Neural cell (in vitro differentiated cells): ENCODE results near the gene SYMPK. TPM values are rescaled to one million over a fixed set of nuclear protein-coding genes. Genes with fewer than 3 reads are reported as not detected.

Source experiments
- H2AFZ ChIP-seq: fragments of 200-600, 300-800 bp; sonication (generic), shearing (Covaris generic); 2 replicates; pipeline ENCODE4 v1.6.0; 2014; ENCODE audit warnings: low read depth, mild to moderate bottlenecking, antibody characterized with exemption, low read length, moderate library complexity
- H3F3A ChIP-seq: fragments of 200-600 bp; shearing (Covaris generic); 2 replicates; pipeline ENCODE4 v1.6.1; 2016; ENCODE audit warnings: mild to moderate bottlenecking, moderate library complexity, mixed read lengths, antibody characterized with exemption, low read length; ENCODE audit not compliant: insufficient read depth, poor library complexity, severe bottlenecking
- H3K27ac ChIP-seq: fragments of 200-600, 300-800 bp; sonication (generic), shearing (Covaris generic); 2 replicates; pipeline ENCODE4 v1.5.1; 2014; ENCODE audit warnings: mild to moderate bottlenecking, low read length, moderate library complexity
- H3K27me3 ChIP-seq: fragments of 300-800, 200-600 bp; sonication (generic), shearing (Covaris generic); 2 replicates; pipeline ENCODE4 v1.6.0; 2014; ENCODE audit warnings: mild to moderate bottlenecking, low read depth, low read length, moderate library complexity; ENCODE audit not compliant: insufficient read depth
- H3K36me3 ChIP-seq: fragments of 300-800, 200-600 bp; sonication (generic), shearing (Covaris generic); 2 replicates; pipeline ENCODE4 v1.5.1; 2014; ENCODE audit warnings: mild to moderate bottlenecking, antibody characterized with exemption, low read length, moderate library complexity; ENCODE audit not compliant: insufficient read depth
- H3K4me2 ChIP-seq: fragments of 300-800, 200-600 bp; sonication (generic), shearing (Covaris generic); 2 replicates; pipeline ENCODE4 v1.6.0; 2014; ENCODE audit warnings: mild to moderate bottlenecking, low read length
- H3K4me3 ChIP-seq: fragments of 300-800, 200-600 bp; sonication (generic), shearing (Covaris generic); 2 replicates; pipeline ENCODE4 v1.5.1; 2014; ENCODE audit warnings: mild to moderate bottlenecking, low read length, moderate library complexity
- H3K79me2 ChIP-seq: fragments of 200-600 bp; shearing (Covaris generic); replicated peaks from 2 replicates; pipeline ENCODE4 v1.6.0; 2014; ENCODE audit warnings: mild to moderate bottlenecking, low read length, moderate library complexity; ENCODE audit not compliant: insufficient read depth
- H3K9ac ChIP-seq: fragments of 300-800, 200-600 bp; sonication (generic), shearing (Covaris generic); 2 replicates; pipeline ENCODE4 v1.6.1; 2016; ENCODE audit warnings: mild to moderate bottlenecking, low read length, mixed read lengths
- H3K9me2 ChIP-seq: fragments of 200-600 bp; shearing (Covaris generic); 2 replicates; pipeline ENCODE4 v1.6.1; 2016; ENCODE audit warnings: mild to moderate bottlenecking, low read length, mixed read lengths; ENCODE audit not compliant: insufficient read depth
- H3K9me3 ChIP-seq: fragments of 200-600, 300-800 bp; sonication (generic), shearing (Covaris generic); 2 replicates; pipeline ENCODE4 v1.6.1; 2016; ENCODE audit warnings: mild to moderate bottlenecking, mixed run types, low read length, moderate library complexity, mixed read lengths
- H4K20me1 ChIP-seq: fragments of 200-600 bp; shearing (Covaris generic); 2 replicates; pipeline ENCODE4 v1.6.1; 2016; ENCODE audit warnings: mild to moderate bottlenecking, mixed run types; ENCODE audit not compliant: insufficient read depth
- CTCF ChIP-seq: fragments of 450-650 bp; IDR thresholded peaks from 2 replicates; pipeline ENCODE4 v1.5.1; 2014; ENCODE audit warnings: antibody characterized with exemption, mild to moderate bottlenecking, moderate library complexity; ENCODE audit not compliant: poor library complexity, severe bottlenecking
- EP300 ChIP-seq: fragments of 450-650 bp; conservative IDR thresholded peaks from 2 replicates; pipeline ENCODE4 v1.6.1; 2014; ENCODE audit warnings: antibody characterized with exemption, mild to moderate bottlenecking, moderate library complexity; ENCODE audit not compliant: poor library complexity, severe bottlenecking
- EZH2 ChIP-seq: fragments of 200-600, 300-800 bp; shearing (Covaris generic), sonication (generic); IDR thresholded peaks from 2 replicates; pipeline ENCODE4 v1.6.1; 2014; ENCODE audit warnings: antibody characterized with exemption, low read length, borderline replicate concordance, mild to moderate bottlenecking; ENCODE audit not compliant: insufficient read depth, poor library complexity, severe bottlenecking
- MXI1 ChIP-seq: fragments of 450-650 bp; conservative IDR thresholded peaks from 2 replicates; pipeline ENCODE4 v1.6.1; 2014; ENCODE audit warnings: antibody characterized with exemption, mild to moderate bottlenecking; ENCODE audit not compliant: poor library complexity, severe bottlenecking
- POLR2AphosphoS5 ChIP-seq: IDR thresholded peaks from 2 replicates; pipeline ENCODE4 v1.6.1; 2012
- RAD21 ChIP-seq: fragments of 450-650 bp; conservative IDR thresholded peaks from 2 replicates; pipeline ENCODE4 v1.6.1; 2014; ENCODE audit warnings: antibody characterized with exemption, mild to moderate bottlenecking, moderate library complexity
- REST ChIP-seq: IDR thresholded peaks from 2 replicates; pipeline ENCODE4 v1.6.1; 2012; ENCODE audit warnings: borderline replicate concordance
- SMC3 ChIP-seq: fragments of 450-650 bp; conservative IDR thresholded peaks from 2 replicates; pipeline ENCODE4 v1.6.1; 2014; ENCODE audit warnings: antibody characterized with exemption, mild to moderate bottlenecking, moderate library complexity; ENCODE audit not compliant: poor library complexity
- TAF1 ChIP-seq: IDR thresholded peaks from 2 replicates; pipeline ENCODE4 v1.6.1; 2012; ENCODE audit warnings: low read depth
- polyA plus RNA-seq: library from polyadenylated mRNA; depleted of rRNA; stranded (reverse); fragments of >200 nt; gene quantifications from 2 replicates; pipeline ENCODE4 v1.2.3, GENCODE V29; 2014

The SYMPK gene
- polyA plus RNA-seq, 1 donor from 2014 or later: 22.2 TPM

GRCh38 chr19:45852983-45853382 lies 10.0 kb downstream of the SYMPK start:
- no peaks in the 10 kb centered on the region for H3K9me2 ChIP-seq
- no peak overlapping the region for H2AFZ ChIP-seq
- H3K4me2 ChIP-seq: no peak overlapping the region
- H3K27me3 ChIP-seq: no peaks in the 10 kb centered on the region
- H3F3A ChIP-seq: no peaks in the 10 kb centered on the region
- TF ChIP-seq EZH2 (no peak), CTCF (no peak), TAF1 (no peak), MXI1 (no peak), REST (no peak), POLR2AphosphoS5 (no peak), SMC3 (no peak), RAD21 (no peak), EP300 (no peak)
- no peak overlapping the region for H3K9ac ChIP-seq
- H3K36me3 ChIP-seq: peaks cover 6% of the 10 kb centered on the region
- H3K79me2 ChIP-seq: no peaks in the 10 kb centered on the region
- H3K4me3 ChIP-seq: no peak overlapping the region
- H3K27ac ChIP-seq: no peak overlapping the region
- no peaks in the 10 kb centered on the region for H3K9me3 ChIP-seq
- no peaks in the 10 kb centered on the region for H4K20me1 ChIP-seq

GRCh38 chr19:45852145-45852750 lies 10.7 kb downstream of the SYMPK start:
- no peaks in the 10 kb centered on the region for H3K9me3 ChIP-seq
- H3F3A ChIP-seq: no peaks in the 10 kb centered on the region
- H3K9ac ChIP-seq: no peak overlapping the region
- H3K9me2 ChIP-seq: no peaks in the 10 kb centered on the region
- no peaks in the 10 kb centered on the region for H3K27me3 ChIP-seq
- no peaks in the 10 kb centered on the region for H3K79me2 ChIP-seq
- no peak overlapping the region for H3K4me2 ChIP-seq
- H4K20me1 ChIP-seq: no peaks in the 10 kb centered on the region
- no peak overlapping the region for H3K27ac ChIP-seq
- H2AFZ ChIP-seq: no peak overlapping the region
- no peak overlapping the region for H3K4me3 ChIP-seq
- peaks cover 6% of the 10 kb centered on the region for H3K36me3 ChIP-seq
- TF ChIP-seq EZH2 (no peak), EP300 (no peak), POLR2AphosphoS5 (no peak), SMC3 (no peak), CTCF (no peak), TAF1 (no peak), RAD21 (no peak), REST (no peak), MXI1 (no peak)
